Ramos (cell line): ENCODE data around the gene RAB31.

Experiments
- in situ Hi-C: fragments of 300-500 bp; cut with MboI; formaldehyde crosslinking; loops from one replicate; pipeline ENCODE4 v1.14.3; 2022; ENCODE audit warnings: low sequenced_read_pairs; ENCODE audit not compliant: unreplicated experiment

RAB31 gene

DNA sequence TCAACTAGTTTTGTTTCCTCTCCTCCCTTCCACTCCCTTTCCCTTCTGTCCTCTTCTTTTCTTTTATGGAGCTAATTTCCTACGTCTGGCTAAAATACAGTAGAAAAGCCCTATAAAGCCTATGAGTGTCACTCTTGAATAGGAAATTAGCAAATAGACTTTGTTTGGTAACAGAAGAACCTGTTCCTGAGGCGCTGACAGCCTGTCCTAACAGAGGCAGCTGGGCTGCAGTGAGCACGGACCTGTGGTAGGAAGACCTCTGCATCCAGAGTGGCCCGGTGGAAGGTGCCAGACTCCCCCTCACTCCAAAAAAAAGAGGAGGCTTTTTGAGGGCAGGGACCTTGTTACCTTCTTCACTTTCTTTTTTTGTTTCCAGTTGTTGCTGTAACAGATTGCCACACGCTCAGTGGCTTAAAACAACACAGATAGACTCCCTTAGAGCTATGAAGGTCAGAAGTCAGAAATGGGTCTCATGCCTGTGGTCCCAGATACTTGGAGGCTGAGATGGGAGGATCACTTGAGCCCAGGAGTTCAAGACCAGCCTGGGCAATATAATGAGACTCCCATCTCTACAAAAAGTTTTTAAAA lies 96.5 kb downstream of the RAB31 start:
- in situ Hi-C loops: loop anchor here (25.0 kb wide), 1 partner anchor 92 kb away; the partner anchor contains the start of gene RAB31

- in situ Hi-C loops: loop anchor here (25.0 kb wide), 1 partner anchor 95 kb away; the partner anchor contains the start of gene RAB31
Measured at GRCh38 chr18:9806905-9807304, 98.8 kb downstream of the RAB31 start.

- in situ Hi-C loops: loop anchor here (25.0 kb wide), 1 partner anchor 96 kb away; the partner anchor contains the start of gene RAB31
Measured at GRCh38 chr18:9808295-9809241, 100.5 kb downstream of the RAB31 start.

DNA sequence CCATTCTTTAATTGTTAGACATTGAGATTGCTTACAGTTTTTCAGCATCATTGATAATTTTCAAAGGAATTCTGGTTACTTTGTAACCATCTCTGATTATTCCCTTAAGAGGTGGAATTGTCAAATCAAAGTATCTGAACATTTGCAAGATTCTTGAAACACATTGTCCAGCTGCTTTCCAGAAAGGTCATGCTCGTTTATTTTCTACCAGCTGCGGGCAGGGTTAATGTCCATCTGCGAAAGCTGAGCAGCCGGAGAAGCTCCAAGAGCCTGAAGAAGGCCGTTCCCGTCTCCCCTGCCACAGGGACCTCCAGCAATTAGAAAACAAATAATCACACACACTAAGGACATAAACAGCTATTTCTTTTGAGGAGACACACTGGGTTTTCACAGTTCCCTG lies 101.6 kb downstream of the RAB31 start:
- in situ Hi-C loops: loop anchor here (25.0 kb wide), 1 partner anchor 97 kb away; the partner anchor contains the start of gene RAB31

DNA sequence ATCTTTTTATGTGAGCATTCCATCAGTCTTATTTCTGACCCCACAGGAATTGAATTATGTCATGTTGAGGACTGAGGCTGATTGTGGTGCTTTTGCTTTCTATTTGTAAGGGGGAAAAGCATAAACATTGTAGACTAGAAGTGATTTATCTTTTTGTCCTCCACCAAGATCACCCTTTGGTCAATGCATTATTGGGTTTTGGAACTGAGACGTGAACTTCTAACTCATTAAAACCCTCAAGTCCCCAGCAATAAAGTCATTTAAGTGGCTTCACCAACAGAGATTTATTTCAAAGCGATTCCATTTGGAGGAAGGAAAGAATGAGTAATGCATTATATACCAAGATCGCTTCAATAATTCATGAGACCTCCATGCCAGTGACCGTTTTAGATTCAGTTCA lies 102.2 kb downstream of the RAB31 start:
- in situ Hi-C loops: loop anchor here (25.0 kb wide), 1 partner anchor 98 kb away; the partner anchor contains the start of gene RAB31

DNA sequence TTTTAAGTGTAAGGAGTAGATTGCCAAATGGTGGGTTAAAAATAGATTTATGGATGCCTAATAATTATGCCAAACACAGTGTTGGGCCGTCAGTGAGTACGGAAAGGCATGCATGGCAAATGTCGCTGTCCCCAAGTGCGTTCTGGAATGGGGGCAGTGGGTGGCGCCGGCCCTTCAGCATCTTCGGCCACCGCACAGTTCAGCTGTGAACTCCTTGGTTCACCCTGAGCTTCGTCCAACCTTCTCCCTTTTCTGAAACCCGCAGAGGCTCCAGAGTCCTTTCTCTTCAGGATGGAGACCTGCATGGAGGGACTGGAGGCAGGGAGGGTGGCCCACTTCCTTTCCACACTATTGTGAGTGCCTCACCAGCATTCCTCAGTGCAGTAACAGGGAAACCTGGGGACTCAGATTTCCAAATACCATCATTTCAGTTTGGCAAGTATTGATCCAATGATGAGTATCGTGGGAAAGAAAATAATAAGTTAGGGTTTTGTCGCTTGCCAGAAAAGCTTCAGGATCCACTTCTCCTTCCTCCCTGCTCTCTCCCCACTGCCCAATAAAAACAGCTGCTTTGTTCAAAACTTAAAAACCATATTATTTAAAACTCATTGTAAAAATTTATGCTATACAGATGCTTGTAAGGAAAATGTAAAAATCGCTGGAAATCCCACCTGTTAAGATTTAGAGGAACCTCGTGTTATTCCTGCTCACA lies 103.0 kb downstream of the RAB31 start:
- in situ Hi-C loops: loop anchor here (25.0 kb wide), 1 partner anchor 99 kb away; the partner anchor contains the start of gene RAB31

DNA sequence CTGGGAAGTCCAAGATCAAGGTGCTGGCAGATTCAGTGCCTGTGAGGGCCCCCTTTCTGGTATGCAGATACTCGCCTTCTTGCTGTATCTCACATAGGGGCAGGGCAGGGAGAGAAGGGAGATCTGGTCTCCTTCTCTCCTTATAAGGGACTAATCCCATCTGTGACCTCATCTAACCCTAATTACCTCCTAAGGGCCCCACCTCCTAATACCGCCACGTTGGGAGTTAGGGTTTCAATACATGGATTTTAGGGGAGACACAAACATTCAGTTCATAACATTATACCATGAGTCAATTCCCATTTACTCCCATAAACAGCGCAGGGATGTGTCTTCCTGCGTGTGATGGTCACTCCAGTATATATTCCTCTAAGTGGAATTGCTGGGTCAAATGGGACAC lies 103.9 kb downstream of the RAB31 start:
- in situ Hi-C loops: loop anchor here (25.0 kb wide), 1 partner anchor 100 kb away; the partner anchor contains the start of gene RAB31

- in situ Hi-C loops: loop anchor here (25.0 kb wide), 1 partner anchor 102 kb away; the partner anchor contains the start of gene RAB31
Measured at GRCh38 chr18:9814431-9814830, 106.3 kb downstream of the RAB31 start.

DNA sequence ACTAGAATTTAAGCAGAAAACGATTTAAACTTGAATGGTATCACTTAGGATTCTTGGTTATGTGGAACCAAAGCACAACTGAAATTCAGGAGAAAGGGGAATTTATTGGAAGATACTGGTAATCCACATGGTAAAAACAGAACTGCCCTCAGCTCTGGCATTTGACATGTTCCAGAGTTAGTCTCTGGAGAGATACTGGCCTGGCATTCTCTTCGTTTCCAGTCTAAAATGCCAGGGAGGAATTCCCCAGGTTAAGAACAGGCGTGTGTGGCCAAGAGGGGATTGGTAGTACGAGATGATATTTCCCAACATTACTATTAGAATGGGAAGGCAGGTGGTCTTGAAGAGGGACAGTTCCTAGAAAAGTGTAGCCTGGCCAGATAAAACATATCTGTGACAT lies 109.2 kb downstream of the RAB31 start:
- in situ Hi-C loops: loop anchor here (25.0 kb wide), 1 partner anchor 105 kb away; the partner anchor contains the start of gene RAB31

DNA sequence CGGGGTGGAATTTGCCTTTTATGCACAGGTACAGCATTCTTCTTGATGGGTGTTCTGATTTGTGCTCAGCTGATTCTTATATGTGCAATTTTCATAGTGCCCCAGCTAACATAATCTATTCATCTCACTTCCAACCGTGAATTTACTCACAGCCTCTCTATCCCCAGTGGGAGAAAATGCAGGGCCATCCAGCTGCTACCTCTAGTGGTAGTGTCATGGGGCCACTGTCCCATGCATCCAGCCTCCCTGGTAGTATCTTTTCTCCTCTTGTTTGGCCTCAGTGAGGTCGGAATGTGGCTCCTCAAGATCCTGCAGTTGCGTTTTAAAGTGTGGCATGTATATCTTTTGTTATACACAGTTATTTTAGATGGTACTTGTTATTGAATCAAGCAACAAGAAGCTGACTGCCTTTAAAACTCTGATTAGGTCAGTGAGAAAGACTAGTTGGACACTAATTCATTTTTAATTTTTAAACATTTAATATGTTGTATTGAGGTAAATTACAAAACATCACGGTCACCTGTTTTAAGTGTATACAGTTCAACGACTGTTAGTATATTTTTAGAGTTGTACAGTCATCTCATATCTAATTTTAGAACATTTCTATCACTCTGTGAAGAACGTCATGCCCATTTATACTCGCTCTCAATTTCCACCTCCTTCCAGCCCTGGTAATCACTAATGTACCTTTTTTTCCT lies 109.8 kb downstream of the RAB31 start:
- in situ Hi-C loops: loop anchor here (25.0 kb wide), 1 partner anchor 106 kb away; the partner anchor contains the start of gene RAB31

DNA sequence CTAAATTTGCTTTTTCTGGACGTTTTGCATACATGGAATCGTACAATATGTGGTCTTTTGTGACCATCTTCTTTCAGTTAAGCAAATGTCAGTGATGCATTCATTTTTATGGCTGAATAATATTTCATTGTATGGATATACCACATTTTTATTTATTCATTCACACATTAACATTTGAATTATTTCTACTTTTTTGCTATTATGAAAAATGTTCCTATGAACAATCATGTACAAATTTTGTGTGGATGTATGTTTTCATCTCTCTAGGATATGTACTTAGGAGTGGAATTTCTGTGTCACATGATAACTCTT lies 110.3 kb downstream of the RAB31 start:
- in situ Hi-C loops: loop anchor here (25.0 kb wide), 1 partner anchor 106 kb away; the partner anchor contains the start of gene RAB31

GRCh38 chr18:9820127-9820526 lies 112.0 kb downstream of the RAB31 start:
- in situ Hi-C loops: loop anchor here (25.0 kb wide), 1 partner anchor 108 kb away; the partner anchor contains the start of gene RAB31

DNA sequence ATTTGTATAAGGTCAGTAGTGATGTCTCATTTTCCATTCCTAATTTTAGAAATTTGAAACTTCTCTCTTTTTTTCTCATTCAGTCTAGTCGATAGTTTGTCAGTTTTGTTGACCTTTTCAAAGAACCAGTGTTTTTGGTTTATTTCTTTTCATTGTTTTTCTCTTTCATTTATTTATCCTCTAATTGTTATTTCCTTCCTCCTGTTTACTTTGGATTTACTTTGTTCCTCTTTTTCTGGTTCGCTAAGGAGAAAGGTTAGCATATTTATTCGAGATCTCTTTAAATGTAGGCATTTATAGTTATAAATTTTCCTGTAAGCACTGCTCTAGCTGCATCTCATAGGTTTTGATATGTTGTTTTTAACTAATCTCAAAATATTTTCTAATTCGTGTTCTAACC lies 112.6 kb downstream of the RAB31 start:
- in situ Hi-C loops: loop anchor here (25.0 kb wide), 1 partner anchor 108 kb away; the partner anchor contains the start of gene RAB31

DNA sequence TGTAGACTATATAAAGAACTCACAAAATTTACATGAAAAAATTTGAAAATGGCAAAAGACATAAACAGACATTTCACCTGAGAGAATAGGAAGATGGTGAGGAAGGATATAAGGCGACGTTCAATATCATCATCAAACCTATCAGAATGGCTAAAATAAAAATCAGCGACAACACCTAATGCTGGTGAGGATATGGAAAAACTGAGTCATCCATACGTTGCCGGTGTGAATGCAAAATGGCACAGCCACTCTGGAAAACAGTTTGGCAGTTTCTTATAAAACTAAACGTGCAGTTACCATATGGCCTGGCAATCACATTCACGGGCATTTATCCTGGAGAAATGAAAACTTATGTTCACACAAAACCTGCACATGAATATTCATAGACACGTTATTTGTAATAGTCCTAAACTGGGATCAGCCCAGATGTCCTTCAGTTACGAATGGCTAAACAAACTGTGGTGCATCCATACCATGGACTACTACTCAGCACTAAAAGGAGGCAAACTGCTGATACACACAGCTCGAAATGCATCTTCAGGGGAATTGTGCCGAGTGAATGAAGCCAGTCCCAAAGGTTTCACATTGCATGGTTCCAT lies 114.6 kb downstream of the RAB31 start:
- in situ Hi-C loops: loop anchor here (25.0 kb wide), 1 partner anchor 110 kb away; the partner anchor contains the start of gene RAB31

DNA sequence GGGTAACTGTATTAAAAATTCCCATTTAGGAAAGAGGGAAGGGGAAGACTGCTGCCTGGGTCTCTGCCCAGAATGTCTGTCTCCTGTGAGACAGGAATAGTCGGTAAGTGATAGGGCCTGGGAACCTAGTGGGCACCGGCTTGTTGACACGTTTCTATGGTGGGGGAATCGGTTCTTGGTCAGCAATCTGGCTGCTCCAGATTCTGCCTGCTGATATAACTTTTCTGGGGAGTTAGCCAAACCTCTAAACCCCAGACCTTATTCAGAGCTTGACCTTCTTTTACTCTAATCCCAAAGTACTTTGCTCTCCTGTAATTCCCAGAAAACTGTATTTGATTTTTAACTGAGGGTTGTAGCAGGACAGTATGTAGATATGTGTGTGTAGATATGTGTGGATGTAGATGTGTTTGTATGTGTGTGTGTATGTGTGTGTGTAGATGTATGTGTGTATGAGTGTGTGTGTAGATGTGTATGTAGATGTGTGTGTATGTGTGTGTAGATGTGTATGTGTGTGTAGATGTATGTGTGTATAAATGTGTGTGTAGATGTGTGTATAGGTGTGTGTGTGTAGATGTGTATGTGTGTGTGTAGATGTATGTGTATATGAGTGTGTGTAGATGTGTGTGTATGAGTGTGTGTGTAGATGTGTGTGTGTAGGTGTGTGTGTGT lies 115.8 kb downstream of the RAB31 start:
- in situ Hi-C loops: loop anchor here (25.0 kb wide), 1 partner anchor 112 kb away; the partner anchor contains the start of gene RAB31

DNA sequence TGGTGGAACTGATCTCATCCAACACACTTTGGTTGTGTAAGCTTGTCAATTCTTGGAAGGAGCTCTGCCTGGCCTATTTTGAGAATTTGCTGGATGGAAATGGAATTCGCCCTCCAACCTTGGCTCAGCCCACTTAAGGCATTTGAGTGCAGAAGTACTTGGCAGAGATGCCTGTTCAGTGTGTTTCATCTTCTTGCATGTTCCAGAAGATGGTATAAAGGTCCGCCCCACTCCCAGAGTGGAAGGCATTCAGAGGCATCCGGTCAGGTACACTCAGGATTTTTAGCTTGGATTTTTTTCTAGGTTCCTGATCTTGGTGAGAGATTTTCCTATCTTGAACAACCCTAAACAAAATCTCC lies 116.4 kb downstream of the RAB31 start:
- in situ Hi-C loops: loop anchor here (25.0 kb wide), 1 partner anchor 112 kb away; the partner anchor contains the start of gene RAB31

GRCh38 chr18:9824952-9825371 lies 116.9 kb downstream of the RAB31 start:
- in situ Hi-C loops: loop anchor here (25.0 kb wide), 1 partner anchor 113 kb away; the partner anchor contains the start of gene RAB31

GRCh38 chr18:9825571-9826073 lies 117.5 kb downstream of the RAB31 start:
- in situ Hi-C loops: no loop called here
